BE2C (cell line): ENCODE measurements around the gene SNX27.

Experiments used
- DNase-seq: peaks from one replicate; pipeline ENCODE4 v3.0.0-alpha.2; 2020
- H3K27me3 ChIP-seq: fragments of 250-450 bp; sonication (Bioruptor Pico); 2 replicates; pipeline ENCODE4 v1.5.1; 2020; ENCODE audit warnings: mild to moderate bottlenecking
- H3K36me3 ChIP-seq: fragments of 250-450 bp; sonication (Bioruptor Pico); 2 replicates; pipeline ENCODE4 v1.5.1; 2020; ENCODE audit warnings: mild to moderate bottlenecking
- H3K4me1 ChIP-seq: fragments of 250-450 bp; sonication (Bioruptor Pico); 2 replicates; pipeline ENCODE4 v1.5.1; 2020
- H3K4me3 ChIP-seq: 2 replicates; pipeline ENCODE4 v1.5.1; 2011; ENCODE audit warnings: low read depth, low read length
- H3K9me3 ChIP-seq: fragments of 250-450 bp; sonication (Bioruptor Pico); 2 replicates; pipeline ENCODE4 v1.5.1; 2020
- CTCF ChIP-seq: IDR thresholded peaks from 2 replicates; pipeline ENCODE4 v1.5.1; 2012; ENCODE audit warnings: mild to moderate bottlenecking, low read depth, low read length

Gene SNX27

DNA sequence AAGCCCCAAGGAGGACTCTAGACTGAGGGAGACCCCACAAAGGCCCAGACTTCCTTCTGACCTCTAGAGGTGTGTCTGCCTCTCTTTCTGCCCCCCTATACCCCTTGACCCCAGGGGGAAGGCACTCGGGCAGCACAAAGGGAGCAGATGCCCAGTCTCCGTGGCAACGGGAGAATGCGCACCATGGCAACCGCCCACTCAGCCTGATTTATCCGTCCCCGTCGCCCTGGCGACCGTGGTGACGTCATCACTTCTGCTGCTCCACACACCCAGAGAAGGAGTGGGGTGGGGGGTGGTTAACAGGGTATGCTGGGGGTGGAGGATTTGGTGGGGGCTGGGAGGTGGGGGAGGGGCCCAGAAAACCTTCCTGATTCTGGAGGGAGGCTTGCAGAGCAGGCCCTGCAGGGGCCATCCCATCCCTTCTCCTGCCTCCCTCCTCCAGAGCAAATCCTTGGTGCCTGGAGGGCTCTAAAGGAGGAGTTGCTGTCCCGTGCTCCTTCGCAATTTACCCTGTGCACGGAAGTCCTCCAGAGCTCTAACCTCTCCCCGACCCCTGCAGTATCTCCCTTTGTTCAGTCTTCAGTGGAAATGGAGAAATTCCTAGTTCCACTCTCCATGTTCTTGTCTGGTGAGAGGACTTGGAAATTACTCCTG is 98.5 kb downstream of the SNX27 start:
- H3K27me3 ChIP-seq: no peaks in the 10 kb centered on the region
- no peak overlapping the region for H3K4me3 ChIP-seq
- H3K36me3 ChIP-seq: peaks cover 5% of the 10 kb centered on the region
- TF ChIP-seq CTCF: no peak
- no peaks in the 10 kb centered on the region for H3K9me3 ChIP-seq
- DNase-seq: peak; percentile 91
- H3K4me1 ChIP-seq: peaks cover 15% of the 10 kb centered on the region

GRCh38 chr1:151711044-151711800 is 99.4 kb downstream of the SNX27 start:
- peaks cover 22% of the 10 kb centered on the region for H3K4me1 ChIP-seq
- peaks cover 5% of the 10 kb centered on the region for H3K36me3 ChIP-seq
- H3K27me3 ChIP-seq: no peaks in the 10 kb centered on the region
- no peaks in the 10 kb centered on the region for H3K9me3 ChIP-seq
- DNase-seq: no peak
- no peak overlapping the region for H3K4me3 ChIP-seq
- TF ChIP-seq CTCF: no peak

DNA sequence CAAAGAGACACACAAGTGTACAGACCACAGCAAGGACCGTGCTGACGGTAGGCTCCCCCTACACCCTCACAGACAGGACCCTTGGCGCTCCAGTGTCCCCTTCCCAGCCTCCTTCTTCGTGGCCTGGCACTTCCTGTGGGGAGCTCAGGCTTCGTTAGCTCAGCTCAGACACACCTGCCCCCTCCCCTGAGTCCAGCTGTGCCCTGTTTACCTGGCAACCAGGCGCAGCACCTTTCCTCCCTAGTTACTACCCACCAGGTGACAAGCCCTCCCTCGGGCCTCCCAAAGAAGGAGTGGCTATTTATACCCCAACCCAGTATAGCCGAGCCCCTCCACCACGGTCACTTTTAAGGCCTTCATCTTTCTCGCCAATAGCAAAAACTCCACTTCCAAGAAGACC is 100.1 kb downstream of the SNX27 start:
- no peak overlapping the region for H3K4me3 ChIP-seq
- no peak for DNase-seq
- H3K27me3 ChIP-seq: no peaks in the 10 kb centered on the region
- no peak for TF ChIP-seq CTCF
- H3K9me3 ChIP-seq: no peaks in the 10 kb centered on the region
- peaks cover 22% of the 10 kb centered on the region for H3K4me1 ChIP-seq
- peaks cover 5% of the 10 kb centered on the region for H3K36me3 ChIP-seq

- no peak for DNase-seq
- Histone ChIP-seq H3K4me3 (no peak overlapping the region), H3K27me3 (no peaks in the 10 kb centered on the region), H3K36me3 (no peaks in the 10 kb centered on the region; the same call in 1 of the 2 replicates), H3K4me1 (peaks cover 31% of the 10 kb centered on the region), H3K9me3 (no peaks in the 10 kb centered on the region)
- no peak for TF ChIP-seq CTCF
Observed at GRCh38 chr1:151713044-151713443, 101.2 kb downstream of the SNX27 start.

GRCh38 chr1:151713874-151714273 is 102.0 kb downstream of the SNX27 start:
- DNase-seq: no peak
- Histone ChIP-seq H3K4me1 (peaks cover 37% of the 10 kb centered on the region), H3K27me3 (no peaks in the 10 kb centered on the region), H3K9me3 (no peaks in the 10 kb centered on the region), H3K36me3 (no peaks in the 10 kb centered on the region; the same call in 1 of the 2 replicates), H3K4me3 (no peak overlapping the region)
- TF ChIP-seq CTCF: no peak
